HG02642 (cell line): ENCODE data around the gene ATG4D.
"Not testable (repeated sequence)": the region's sequence is repeated elsewhere in the genome, so short reads cannot be mapped to it uniquely, and the experiment has no call there.

Source experiments
- ATAC-seq: cut with Tn5 transposase; IDR thresholded peaks from one replicate; pipeline ENCODE4 v1.9.1; 2021; ENCODE audit warnings: mild to moderate bottlenecking; ENCODE audit not compliant: unreplicated experiment, poor library complexity

ATG4D gene

DNA sequence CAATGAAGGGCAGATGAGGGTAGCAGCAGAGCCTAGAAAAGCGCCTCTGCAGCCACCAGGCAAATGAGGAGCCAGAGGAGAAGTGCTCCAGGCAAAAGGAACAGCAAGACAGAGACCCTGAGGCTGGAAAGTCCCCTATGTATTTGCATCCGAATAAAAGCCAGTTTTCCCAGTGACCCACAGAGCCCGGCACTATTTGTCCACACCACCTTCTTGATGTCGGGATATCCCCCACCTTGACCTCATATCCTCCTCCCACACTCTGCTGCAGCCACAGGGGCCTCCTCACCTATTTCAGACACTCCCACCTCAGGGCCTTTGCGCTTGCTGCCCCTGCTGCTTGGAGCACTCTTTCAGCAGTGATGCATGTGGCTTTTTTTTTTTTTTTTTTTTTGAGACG lies 6.6 kb downstream of the ATG4D start:
- no peak for ATAC-seq

DNA sequence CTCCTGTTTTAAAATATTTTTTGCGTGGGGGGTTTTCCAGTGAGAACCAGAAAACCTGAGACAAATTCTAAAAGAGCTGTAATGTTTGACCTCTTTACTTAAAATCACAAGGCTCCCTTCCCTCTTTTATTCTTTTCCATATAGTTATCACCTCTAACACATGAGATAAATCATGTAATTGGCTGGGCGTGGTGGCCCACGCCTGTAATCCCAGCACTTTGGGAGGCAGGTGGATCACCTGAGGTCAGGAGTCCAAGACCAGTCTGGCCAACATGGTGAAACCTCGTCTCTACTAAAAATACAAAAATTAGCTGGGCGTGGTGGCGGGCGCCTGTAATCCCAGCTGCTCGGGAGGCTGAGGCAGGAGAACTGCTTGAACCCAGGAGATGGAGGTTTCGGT lies 7.3 kb downstream of the ATG4D start:
- ATAC-seq = not testable (repeated sequence)

DNA sequence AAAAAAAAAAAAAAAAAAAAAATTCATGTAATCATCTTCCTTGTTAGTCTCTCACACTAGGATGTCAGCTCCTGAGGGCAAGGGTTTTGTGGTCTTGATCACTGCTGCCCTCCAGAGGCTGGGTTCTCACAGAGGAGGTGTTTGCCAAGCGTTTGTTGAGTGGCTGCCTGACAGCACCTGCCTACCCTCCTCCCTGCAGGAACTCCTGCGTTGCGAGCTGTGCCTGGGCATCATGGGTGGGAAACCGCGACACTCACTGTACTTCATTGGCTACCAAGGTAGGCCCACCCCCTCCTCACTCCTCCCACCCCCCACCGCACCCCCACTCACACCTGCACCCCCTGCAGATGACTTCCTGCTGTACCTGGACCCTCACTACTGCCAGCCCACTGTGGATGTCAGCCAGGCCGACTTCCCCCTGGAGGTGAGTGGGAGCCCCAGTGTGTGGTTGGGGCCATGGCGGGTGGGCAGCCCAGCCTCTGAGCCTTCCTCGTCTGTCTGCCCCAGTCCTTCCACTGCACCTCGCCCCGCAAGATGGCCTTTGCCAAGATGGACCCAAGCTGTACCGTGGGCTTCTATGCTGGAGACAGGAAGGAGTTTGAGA lies 8.1 kb downstream of the ATG4D start:
- no peak for ATAC-seq

DNA sequence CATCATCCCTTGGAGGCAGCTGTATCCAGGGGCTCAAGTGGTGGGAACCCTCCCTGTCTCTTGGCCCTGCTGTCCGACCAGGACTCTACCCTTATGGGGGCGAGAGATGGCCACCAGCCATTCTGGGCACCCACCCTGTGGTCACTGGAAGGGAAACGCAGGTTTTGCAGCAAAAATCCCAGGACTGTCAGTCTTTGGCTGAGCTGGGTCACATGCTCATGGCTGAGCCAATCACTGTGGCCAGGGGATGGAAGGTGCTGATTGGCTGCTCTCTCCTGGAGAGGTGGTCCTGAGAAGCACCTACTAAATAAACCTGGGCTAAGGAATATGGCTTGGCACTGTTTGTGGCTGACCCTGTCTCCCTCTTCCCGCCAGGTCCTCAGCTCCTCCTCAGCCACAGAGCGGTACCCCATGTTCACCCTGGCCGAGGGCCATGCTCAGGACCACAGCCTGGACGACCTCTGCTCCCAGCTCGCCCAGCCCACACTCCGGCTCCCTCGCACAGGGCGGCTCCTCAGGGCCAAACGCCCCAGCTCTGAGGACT lies 8.9 kb downstream of the ATG4D start:
- no peak for ATAC-seq

DNA sequence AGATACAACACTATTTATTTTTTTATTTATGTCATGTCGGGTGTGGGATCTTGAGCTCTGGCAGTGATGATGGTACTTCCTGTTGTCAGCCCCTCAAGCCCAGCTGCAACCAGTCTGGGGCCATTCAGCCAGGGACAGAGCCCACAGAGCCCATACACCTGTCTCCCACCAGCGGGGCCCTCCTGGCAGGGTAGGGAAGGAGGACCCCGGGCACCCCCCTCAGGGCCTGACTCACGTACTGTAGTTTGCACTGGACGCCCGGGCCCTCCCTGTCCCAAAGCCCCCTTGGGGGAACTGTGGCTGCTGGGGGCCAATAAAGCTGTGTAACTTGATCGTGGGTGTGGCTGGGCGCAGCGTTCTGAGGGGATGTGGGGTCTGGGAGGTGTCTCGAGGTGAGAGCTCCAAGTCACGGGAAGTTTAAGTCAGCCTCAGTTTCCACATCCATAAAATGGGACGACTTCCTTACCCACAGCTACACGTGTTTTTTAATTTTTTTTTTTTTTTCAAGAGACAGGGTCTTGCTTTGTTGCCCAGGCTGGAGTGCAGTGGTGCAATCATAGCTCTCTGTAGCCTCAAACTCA lies 9.5 kb downstream of the ATG4D start:
- ATAC-seq = no peak

DNA sequence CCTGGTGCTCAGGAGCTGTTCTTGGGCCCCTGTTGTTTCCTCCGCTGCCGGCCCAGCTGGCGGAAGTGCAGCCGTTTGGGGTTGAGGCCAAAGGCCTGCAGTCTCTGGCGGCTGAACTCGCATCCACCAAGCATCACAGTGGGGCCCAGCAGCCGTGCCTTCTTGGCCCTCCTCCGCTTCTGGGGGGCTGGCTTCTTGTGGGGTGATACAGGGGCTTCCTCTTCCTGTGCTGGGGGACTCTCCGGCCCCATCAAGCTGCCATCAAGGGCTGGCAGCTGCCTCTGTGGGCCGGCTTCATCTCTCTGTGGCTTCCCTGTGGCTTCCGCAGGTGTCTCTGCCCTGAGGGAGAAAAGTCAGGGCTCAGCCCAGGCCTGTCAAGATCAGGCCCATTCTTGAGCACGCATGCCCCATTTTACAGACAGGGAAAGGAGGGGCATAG lies 10.3 kb downstream of the ATG4D start:
- ATAC-seq = peak; percentile 54

DNA sequence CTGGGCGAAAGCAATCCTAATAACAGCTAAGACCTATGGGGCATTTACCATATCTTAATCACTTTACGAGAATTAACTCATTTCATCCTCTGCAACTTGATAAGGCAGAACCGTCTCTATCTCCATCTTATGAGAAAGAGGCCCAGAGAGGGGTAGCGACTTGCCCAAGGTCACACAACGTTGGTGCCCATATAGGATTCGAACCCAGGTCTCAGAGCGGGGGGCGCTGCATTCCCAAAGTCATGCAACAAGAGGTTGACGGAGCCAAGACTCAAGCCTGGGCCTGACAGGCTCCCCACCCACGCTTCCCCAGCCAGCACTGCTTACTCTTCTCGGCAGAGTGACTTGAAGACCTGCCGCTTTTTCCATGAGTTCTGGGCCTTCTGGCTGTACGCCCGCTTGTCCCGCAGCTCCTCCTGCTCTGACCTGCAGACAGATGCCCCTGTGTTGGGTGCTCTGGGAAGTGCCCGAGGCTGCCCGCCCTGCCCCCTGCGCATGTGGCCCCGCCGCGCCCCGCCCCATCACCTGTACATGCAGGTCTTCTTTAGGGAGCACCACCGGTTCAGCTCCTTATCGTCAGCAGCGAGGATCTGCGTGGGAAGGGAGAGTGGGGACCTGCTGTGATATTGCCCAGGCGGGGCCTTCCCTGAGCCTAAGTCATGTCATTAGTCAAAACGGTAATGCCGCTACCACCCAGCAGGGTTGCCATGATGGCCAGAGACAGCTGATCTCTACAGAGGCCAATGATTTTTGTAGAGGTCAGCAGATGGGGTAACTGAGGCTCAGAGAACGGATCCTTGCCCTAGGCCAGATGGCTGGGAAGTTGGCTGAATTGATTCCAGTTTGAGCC lies 11.3 kb downstream of the ATG4D start:
- no peak for ATAC-seq

DNA sequence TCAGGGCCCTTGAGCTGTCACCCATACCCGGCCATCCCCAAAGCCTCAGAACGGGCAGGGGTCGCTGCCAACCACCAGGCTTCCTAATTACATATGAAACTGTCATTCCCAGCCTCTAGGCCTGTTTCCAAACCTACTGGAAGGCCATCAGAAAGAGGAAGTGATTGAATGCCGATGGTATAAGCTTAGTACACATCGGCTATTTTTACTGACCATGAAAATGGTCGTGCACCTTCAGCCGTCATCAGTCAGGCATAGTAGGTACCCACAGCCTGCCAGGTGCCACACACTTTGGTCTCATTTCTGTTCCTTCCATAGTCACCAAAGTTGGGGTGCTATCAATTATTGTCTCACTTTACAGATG lies 11.9 kb downstream of the ATG4D start:
- no peak for ATAC-seq

DNA sequence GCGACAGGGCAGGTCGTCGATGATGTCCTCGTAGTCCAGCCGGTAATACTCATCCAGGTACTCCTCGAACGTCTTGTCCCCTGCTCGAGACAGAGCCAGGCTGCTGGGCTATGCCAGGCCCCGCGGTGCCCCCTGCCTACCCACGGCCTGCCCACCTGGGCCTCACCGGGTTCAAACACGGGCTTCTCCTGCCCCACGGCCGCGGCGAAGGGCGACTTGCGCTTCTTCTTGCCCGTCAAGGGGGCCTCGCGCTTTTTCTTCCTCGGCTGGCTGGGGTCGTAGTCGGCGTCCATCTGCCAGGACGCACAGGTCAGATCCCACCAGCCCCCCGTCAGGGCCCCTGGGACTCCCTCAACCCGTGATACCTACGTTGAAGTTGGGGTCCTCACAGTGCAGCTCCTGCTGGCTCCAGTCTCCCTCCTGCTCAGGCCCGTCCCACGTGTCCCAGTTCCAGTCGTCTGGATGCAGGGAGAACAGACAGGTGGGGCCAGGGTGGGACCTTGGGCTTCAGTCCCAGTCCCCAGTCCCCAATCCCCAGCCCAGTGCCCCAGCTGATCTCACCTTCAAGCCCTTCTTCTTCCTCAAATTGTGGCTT lies 14.0 kb downstream of the ATG4D start:
- ATAC-seq = no peak

DNA sequence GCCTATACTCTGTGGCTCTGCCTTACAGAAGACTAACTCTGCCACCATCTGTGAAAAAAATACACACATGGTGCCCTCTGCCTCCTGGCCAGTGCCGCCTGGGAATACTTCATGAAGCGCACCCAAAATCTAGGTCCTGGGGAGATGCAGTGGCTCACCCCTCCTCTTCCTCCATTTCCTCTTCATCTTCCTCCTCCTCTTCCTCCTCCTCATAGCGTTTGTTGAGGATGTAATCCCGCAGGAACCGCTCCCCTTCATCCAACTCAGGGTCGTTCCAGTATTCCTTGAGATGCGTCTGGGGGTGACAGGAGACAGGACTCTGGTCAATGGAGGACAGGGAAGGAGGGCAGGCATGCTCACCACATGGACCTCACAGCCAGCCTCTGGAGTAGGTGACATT lies 16.4 kb downstream of the ATG4D start:
- ATAC-seq = no peak

DNA sequence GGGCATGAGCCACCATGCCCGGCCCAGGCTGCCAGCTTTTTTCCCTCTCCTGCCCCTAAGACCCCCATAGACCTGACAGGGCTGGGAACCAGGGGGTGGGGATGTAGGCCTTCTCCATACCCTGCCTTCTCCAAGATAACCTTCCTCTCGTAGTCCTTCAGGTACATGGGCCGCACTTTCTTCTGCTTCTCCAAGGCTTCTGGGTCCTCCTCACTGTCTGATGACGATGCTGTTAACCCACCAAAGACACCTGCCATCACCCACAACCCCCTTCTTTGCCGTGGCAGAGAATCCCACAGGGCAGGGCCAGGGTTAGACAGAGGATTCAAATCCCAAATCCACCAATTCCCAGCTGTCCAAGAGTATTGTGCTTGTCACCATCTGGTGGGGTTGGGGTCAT lies 18.9 kb downstream of the ATG4D start:
- ATAC-seq = no peak

DNA sequence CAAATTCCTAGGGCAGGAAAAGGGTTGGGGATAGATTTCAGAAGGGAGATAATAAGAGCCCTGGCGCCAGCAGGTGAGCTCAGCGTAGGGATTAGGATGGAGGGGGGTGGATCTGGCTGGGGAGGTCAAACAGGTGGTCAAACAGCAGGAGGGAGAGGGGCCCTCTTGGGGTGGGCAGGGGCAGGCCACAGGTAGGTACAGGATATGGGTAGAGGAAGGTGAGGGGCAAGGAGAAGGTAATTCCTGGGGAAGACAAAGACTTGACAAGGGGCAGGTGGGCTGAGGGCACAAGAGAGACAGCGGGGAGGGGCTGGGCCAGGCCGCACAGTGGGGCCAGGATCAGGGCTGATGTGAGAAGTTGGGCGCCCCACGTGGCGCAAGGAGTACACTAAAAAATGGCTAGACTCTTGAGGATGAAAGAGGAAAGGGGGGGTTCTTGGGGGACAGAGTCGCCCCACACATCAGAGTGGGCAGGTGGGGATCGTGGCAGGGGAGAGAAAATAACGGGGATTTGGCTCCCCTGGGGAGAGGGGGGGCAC lies 21.4 kb downstream of the ATG4D start:
- ATAC-seq = no peak

DNA sequence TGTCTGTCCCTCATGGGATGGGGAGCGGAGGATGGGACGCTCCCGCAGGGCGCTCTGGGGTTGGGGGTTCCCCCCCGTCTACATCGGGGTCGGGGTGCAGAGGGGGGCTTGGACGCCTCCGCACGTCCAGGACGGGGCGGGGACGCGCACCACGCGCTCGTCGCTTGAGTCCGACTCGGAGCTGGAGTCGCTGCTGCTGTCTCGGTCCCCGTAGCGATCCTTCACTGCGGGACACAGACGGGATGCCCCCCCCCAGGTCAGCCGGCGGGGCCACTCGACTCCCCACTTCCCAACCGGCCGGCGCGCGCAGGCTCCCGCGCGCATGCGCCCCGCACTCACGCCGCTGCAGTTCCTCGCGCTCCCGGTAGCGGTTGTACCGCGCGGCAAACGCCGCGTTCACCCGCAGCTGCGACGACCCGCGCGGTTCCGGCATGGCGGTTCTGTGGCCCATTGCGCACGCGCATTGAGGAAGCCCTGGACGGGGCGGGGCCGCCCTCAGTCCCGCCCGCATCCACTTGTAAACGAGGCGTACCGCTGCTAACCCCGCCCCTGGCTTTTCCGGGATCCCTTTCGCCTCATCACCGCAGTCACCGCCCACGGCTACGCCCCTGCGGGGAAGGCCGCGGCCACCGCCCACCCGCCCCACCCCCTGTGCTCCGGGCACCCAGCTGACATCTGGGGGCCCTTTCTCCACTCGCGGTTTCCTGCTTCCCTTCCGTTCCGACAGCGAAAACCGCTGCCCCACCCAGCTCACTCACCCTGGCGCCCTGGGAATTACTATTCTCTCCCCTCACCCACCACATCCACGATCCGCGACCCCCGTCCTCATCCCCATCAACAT lies 22.1 kb downstream of the ATG4D start, which contains the start of gene KRI1:
Gene KRI1, minus strand, starts transcription at position 444 of the 841 bp plus-strand sequence. Its CDS starts 11 bp downstream, at position 433.
- ATAC-seq = peak; percentile 60

DNA sequence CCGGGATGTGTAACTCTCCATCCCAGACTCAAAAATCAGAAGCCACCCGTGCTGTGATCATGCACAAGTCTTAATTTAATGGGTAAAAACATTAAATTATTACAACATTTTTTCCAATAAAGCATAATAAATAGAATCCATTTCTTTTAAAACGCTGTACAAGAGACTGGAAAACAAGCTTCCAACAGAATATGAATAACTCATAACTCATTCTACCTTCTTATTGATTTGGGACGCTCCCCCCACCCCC lies 22.6 kb downstream of the ATG4D start:
- no peak for ATAC-seq

DNA sequence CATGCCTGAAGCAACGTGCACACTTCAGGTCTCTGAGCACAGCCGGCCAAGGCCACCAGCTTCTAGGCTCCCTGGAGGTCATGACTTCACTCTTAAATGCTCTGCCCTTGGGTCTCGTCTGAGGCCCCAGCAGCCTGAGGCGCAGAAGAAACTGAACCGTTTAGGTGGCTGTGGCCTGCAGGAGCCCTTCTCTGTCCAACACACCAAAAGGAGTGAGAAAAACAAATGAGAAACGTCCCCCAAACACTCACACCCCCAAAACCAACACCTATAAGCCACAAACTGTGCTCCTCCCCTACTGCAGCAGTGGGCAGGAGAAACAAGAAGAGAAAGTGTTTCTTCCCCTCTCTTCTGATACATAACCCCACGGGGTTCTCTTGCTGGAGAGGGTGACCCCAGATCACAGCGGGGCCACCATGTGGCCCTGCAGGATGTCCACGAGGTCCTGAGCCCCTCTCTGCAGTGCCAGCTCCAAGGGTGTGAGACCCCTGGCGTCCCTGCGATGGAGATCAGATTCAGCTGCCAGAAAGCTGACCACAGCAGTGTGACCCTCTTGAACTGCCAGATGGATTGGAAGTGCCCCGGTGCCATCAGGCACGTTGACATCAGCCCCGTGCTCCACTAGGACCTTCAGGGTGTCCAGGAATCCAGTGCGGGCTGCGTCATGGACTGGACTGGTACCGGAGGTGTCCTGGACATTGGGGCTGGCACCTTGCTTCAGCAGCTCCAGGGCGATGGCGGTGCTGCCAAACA lies 23.1 kb downstream of the ATG4D start:
- ATAC-seq = no peak

DNA sequence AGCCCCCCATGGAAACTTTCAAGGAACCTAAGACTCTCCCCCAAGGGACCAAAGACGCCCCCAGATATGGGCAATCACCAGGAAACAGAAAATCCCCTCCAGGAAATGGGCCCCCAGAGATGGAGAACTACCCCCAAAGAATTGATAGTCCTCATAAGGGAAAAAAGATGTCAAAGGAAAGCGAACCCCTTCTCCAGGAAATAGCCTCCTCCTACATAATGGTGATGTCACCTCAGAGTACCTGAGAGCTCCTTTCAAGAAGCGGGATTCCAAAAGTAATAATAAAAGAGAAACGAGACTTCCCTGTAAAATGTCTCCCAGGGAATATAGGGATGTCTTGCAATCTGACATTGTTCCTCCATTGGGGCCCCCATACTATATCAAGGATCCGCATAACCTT lies 24.0 kb downstream of the ATG4D start:
- ATAC-seq = no peak

DNA sequence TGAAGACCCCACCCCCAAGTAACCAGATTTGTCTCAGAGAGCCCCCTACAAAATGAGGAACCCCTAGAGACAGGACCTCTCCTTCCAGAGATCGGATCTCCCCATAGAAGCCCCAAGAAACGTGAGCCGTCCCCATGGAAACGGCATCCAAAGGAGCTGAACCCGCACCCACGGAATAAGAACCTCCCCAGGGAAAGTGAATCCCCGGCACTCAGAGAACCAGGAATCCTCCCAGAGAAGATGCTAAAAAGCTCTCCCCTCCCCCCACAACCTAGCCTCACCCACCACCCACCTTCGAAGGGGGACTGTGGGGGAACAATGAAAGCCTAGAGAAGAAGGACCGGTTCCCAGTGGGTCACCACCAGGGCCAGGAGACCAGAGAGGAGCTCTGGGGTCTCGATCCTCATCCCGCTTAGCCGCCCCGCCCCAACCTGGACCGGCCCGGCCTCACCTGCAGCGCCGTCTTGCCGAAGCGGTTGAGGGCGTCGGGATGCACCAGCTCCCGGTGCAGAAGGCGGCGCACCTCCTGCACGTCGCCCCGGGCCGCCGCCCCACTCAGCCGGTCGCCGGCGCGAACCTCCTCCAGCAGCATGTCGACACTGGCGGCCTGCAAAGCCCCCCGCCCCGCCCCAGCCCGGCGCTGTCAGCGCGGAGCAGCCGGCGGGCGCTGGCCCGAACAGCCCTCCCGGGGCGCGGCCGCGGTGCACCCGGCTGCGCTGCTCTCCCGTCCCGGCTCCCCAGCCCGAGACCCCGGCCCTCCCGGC lies 24.5 kb downstream of the ATG4D start:
- peak; percentile 7 for ATAC-seq

DNA sequence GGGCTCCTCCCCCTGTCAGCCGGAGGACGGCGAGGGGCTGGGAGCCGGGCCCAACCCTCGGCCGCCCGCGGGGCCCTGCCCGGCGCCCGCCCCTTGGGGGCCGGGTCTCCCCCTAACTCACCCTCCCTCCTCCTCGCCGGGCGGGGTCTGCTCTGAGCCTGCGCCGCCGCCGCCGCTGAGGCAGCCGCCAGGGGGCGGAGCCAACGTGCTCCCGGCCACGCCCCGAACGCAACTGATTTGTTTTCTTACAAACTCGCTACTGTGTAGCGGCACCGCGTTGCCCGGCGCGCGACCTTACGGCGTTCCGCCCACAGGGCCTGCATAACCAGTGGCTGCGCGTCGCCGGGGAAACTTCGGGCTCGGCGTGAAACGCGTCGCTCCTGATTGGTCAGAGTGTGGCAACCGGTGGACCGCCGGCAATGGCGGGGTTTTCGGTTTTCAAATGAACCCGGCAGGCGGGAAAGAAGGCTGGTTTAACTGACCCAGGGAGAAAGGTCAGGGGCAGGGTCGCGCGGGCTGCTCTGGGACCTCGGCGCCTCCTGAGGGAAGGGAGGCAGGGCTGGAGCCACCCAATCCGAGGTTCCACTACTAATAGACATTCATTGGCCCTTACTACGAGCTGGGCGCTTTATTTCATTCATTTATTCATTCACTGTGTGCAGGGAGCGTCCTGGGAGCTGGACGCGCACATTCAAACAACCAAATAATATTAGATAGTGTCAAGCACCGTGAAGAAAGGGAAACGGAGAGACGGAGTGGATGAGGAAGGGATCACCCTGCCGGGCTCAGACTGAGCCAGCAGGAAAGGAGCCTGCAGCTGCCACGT lies 25.3 kb downstream of the ATG4D start, which contains the start of gene CDKN2D:
Gene CDKN2D, minus strand, starts transcription at position 154 of the 826 bp plus-strand sequence. CDS start 326 bp downstream, outside the sequence.
- peak; percentile 64 for ATAC-seq
